Measurements from ENCODE around the gene NCOA7. TPM values are rescaled to one million over a fixed set of nuclear protein-coding genes. Genes with fewer than 3 reads are reported as not detected.

NCOA7 gene
- total RNA-seq, 3 donors from 2014 or later (not counting 1 experiment from before 2014, with no cell fraction given) = 37.3 to 66.6 (median 56.8) TPM

DNA sequence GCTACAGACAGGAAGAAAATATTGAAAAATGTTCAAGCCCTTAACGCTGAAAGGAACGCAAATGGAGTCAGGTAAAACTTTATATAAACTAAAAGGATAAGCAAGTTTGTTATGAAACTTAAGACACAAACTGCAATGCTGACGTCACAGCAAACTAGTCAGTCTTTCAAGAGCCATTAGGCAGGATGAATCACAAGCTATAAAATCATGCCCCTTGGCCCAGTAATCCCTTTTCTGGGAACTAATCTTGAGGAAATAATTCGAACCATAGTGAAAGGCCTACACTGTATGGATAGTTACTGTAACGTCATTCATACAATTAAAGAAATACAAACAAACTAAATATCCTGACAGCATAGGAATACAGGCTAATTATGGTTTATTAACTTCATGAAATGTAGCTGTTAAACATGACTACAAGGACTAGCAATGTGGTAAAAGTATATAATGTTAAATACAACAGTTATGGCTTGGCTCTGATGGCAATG lies 123.1 kb downstream of the NCOA7 start:
- no peak for ATAC-seq
- H3K36me3 Mint-ChIP-seq = peaks cover 15% of the 10 kb centered on the region
- TF ChIP-seq, protein P1, sequence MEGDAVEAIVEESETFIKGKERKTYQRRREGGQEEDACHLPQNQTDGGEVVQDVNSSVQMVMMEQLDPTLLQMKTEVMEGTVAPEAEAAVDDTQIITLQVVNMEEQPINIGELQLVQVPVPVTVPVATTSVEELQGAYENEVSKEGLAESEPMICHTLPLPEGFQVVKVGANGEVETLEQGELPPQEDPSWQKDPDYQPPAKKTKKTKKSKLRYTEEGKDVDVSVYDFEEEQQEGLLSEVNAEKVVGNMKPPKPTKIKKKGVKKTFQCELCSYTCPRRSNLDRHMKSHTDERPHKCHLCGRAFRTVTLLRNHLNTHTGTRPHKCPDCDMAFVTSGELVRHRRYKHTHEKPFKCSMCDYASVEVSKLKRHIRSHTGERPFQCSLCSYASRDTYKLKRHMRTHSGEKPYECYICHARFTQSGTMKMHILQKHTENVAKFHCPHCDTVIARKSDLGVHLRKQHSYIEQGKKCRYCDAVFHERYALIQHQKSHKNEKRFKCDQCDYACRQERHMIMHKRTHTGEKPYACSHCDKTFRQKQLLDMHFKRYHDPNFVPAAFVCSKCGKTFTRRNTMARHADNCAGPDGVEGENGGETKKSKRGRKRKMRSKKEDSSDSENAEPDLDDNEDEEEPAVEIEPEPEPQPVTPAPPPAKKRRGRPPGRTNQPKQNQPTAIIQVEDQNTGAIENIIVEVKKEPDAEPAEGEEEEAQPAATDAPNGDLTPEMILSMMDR (IDR thresholded peaks at IDR 0.05) = no peak

DNA sequence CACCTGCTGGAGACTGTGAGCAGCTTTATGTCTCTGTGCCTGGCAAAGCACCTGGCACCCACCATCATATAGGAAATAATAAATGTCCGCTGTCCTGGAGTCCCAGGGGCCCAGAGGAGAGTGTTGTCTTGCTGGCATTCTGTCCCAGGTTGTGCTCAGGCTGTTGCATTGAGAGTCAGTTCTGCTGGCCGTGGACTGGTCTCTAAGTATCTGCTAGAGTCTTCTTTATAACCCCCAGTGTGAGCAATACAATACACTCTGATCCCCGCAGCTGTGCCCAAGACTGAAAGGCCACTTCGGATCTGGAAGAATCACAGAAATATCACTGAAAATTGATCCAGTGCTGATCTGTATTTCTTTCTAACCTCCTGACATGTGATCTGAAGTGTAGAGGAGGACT lies 127.5 kb downstream of the NCOA7 start:
- Mint-ChIP-seq H3K27ac (peak overlapping the region; percentile 87 to 88), H3K4me1 (peaks cover 13 to 19% of the 10 kb centered on the region in 2 donors), H3K4me3 (no peak overlapping the region), H3K27me3 (ENCODE audit: low read depth in 2 of 2) (no peaks in the 10 kb centered on the region), H3K9me3 (no peaks in the 10 kb centered on the region), H3K36me3 (peaks cover 30% of the 10 kb centered on the region)
- DNase-seq (peak in 1 of 2 donors; percentile 7), ATAC-seq (no peak)
- TF ChIP-seq, protein P1 (IDR thresholded peaks at IDR 0.05) = no peak
- Histone ChIP-seq H3K27ac (ENCODE audit: low read length) (peak overlapping the region; percentile 57), H3K36me3 (ENCODE audit: control insufficient read depth, insufficient read depth, low read length) (peaks cover 43% of the 10 kb centered on the region), H3K27me3 (ENCODE audit: control insufficient read depth, insufficient read depth, low read length) (no peaks in the 10 kb centered on the region), H3K9me3 (ENCODE audit: control insufficient read depth, insufficient read depth, low read length) (no peaks in the 10 kb centered on the region), H3K4me1 (ENCODE audit: control insufficient read depth, insufficient read depth, low read length) (no peaks in the 10 kb centered on the region), H3K4me3 (ENCODE audit: low read length) (no peak overlapping the region)
- 95% methylated on average over 3 of the region's 4 CpGs for WGBS (ENCODE audit: insufficient coverage)
- intact Hi-C loops (cut with micrococcal nuclease) = loop anchor here (2.0 kb wide), 1 partner anchor 137 kb away; no protein-coding TSS in a partner anchor

More for the DNA sequence above, 123.1 kb downstream of the NCOA7 start:
- Histone ChIP-seq H3K4me1 (ENCODE audit: control insufficient read depth, insufficient read depth, low read length) (no peaks in the 10 kb centered on the region), H3K4me3 (ENCODE audit: low read length) (no peak overlapping the region), H3K27me3 (ENCODE audit: control insufficient read depth, insufficient read depth, low read length) (no peaks in the 10 kb centered on the region), H3K36me3 (ENCODE audit: control insufficient read depth, insufficient read depth, low read length) (peaks cover 16% of the 10 kb centered on the region), H3K27ac (ENCODE audit: low read length) (no peak overlapping the region), H3K9me3 (ENCODE audit: control insufficient read depth, insufficient read depth, low read length) (no peaks in the 10 kb centered on the region)
- H3K4me3 Mint-ChIP-seq = no peak overlapping the region
- H3K27me3 Mint-ChIP-seq (ENCODE audit: low read depth in 2 of 2) = no peaks in the 10 kb centered on the region
- peaks cover 7 to 14% of the 10 kb centered on the region in 2 donors for H3K4me1 Mint-ChIP-seq
- no peak for DNase-seq
- intact Hi-C loops (cut with micrococcal nuclease) = no loop called here
- no peaks in the 10 kb centered on the region for H3K9me3 Mint-ChIP-seq
- H3K27ac Mint-ChIP-seq = no peak overlapping the region
- 97% methylated on average over 3 of the region's 5 CpGs for WGBS (ENCODE audit: insufficient coverage)

DNA sequence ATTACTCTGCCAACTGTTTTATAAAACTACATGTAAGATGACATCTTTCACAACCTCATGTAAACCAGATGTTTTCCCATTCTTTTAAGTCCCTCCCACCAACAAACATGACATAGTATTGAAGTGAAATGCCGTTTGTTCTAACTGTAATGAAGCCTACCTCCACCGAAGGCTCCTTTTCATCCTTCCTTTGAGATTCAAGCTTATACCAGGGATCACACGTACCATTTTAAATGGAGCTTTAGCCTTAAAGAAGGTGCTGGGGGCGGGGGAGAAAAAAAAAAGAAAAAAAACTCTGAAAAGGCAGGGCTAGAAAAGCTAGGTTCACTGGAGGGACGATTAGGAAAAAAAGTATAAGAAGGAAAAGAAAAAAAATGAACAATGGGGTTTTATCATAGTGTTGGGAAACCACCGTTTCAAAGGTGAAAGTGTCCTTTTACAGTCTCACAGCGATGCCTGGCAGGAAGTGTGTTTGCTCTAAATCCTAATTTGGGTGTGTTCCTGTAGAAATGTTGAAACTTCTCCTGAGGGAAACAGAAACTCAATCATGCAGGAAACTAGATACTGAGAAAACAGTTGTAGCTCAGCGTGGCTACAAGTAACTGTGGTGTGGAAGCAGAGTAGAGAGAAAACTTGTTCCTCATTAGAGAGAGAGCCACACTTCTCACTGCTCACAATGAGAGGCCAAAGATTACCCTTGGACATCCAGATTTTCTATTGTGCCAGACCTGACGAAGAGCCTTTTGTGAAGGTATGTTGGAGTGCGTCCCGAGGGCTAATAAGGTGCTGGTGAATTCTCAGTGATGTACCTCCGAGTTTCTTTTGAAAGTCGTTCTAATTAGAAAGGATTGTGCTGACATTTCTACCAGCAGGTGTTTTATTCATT lies 128.2 kb downstream of the NCOA7 start:
- Histone ChIP-seq H3K27ac (ENCODE audit: low read length) (peak overlapping the region; percentile 57), H3K4me1 (ENCODE audit: control insufficient read depth, insufficient read depth, low read length) (no peaks in the 10 kb centered on the region), H3K9me3 (ENCODE audit: control insufficient read depth, insufficient read depth, low read length) (no peaks in the 10 kb centered on the region), H3K27me3 (ENCODE audit: control insufficient read depth, insufficient read depth, low read length) (no peaks in the 10 kb centered on the region), H3K36me3 (ENCODE audit: control insufficient read depth, insufficient read depth, low read length) (peaks cover 48% of the 10 kb centered on the region), H3K4me3 (ENCODE audit: low read length) (no peak overlapping the region)
- peak in 1 of 2 donors; percentile 83 for DNase-seq
- peak; percentile 88 to 95 (median 94) for ATAC-seq
- peaks cover 19 to 24% of the 10 kb centered on the region in 2 donors for H3K4me1 Mint-ChIP-seq
- intact Hi-C loops (cut with micrococcal nuclease) = loop anchor here (1.0 to 2.0 kb wide), 2 partner anchors 37 to 138 kb away; partner anchors contain the start of gene HINT3
- H3K9me3 Mint-ChIP-seq = no peaks in the 10 kb centered on the region
- H3K4me3 Mint-ChIP-seq = peak overlapping the region; percentile 19
- WGBS (ENCODE audit: insufficient coverage) = 11% methylated on average over 10 of the region's 13 CpGs
- peak overlapping the region; percentile 87 to 88 for H3K27ac Mint-ChIP-seq
- TF ChIP-seq, protein P1 (IDR thresholded peaks at IDR 0.05) = no peak
- no peaks in the 10 kb centered on the region for H3K27me3 Mint-ChIP-seq (ENCODE audit: low read depth in 2 of 2)
- H3K36me3 Mint-ChIP-seq = peaks cover 36% of the 10 kb centered on the region
